Tibial nerve (tissue), 4 donors: ENCODE results near the gene TRABD2B.

ENCODE experiments used
- EP300 ChIP-seq, 2 donors: sonication (generic); formaldehyde crosslinking; IDR thresholded peaks; one replicate each; pipeline ENCODE4 v1.6.1; 2017; ENCODE audit warnings: antibody characterized with exemption in 2 of 2, mild to moderate bottlenecking in 1 of 2
- POLR2A ChIP-seq, 2 donors: fragments of 450-650 bp; IDR thresholded peaks; one replicate each; pipeline ENCODE4 v1.6.1; 2017; ENCODE audit warnings: antibody characterized with exemption in 2 of 2, mild to moderate bottlenecking in 2 of 2, moderate library complexity in 2 of 2
- TF ChIP-seq, protein P1 (sequence below), 5 experiments: fragments of 200-600 bp in 3 of 5; fragments of 450-650 bp in 2 of 5; sonication (generic) in 3 of 5; IDR thresholded peaks; one replicate each; pipeline ENCODE4 v1.5.1; 2016 to 2019; ENCODE audit warnings: antibody characterized with exemption in 5 of 5, mild to moderate bottlenecking in 3 of 5, moderate library complexity in 2 of 5

- TF ChIP-seq, protein P1, sequence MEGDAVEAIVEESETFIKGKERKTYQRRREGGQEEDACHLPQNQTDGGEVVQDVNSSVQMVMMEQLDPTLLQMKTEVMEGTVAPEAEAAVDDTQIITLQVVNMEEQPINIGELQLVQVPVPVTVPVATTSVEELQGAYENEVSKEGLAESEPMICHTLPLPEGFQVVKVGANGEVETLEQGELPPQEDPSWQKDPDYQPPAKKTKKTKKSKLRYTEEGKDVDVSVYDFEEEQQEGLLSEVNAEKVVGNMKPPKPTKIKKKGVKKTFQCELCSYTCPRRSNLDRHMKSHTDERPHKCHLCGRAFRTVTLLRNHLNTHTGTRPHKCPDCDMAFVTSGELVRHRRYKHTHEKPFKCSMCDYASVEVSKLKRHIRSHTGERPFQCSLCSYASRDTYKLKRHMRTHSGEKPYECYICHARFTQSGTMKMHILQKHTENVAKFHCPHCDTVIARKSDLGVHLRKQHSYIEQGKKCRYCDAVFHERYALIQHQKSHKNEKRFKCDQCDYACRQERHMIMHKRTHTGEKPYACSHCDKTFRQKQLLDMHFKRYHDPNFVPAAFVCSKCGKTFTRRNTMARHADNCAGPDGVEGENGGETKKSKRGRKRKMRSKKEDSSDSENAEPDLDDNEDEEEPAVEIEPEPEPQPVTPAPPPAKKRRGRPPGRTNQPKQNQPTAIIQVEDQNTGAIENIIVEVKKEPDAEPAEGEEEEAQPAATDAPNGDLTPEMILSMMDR (IDR thresholded peaks at IDR 0.05) = no peak
- TF ChIP-seq POLR2A (IDR thresholded peaks at IDR 0.05) = no peak
- no peak for TF ChIP-seq EP300 (IDR thresholded peaks at IDR 0.05)
These were observed 25.6 kb downstream of the TRABD2B start for GRCh38 chr1:47971385-47972160.
